Neural crest cell (in vitro differentiated cells): ENCODE measurements around the gene GALNT9. TPM values are rescaled to one million over a fixed set of nuclear protein-coding genes. Genes with fewer than 3 reads are reported as not detected.

Experiments used
- DNase-seq: peaks from one replicate; pipeline ENCODE4 v3.0.0; 2021; ENCODE audit warnings: low read depth, mixed read lengths, low spot score
- H3K27ac Mint-ChIP-seq: one replicate; pipeline ENCODE4 v1.8.0; 2021; ENCODE audit warnings: mild to moderate bottlenecking, mixed read lengths; ENCODE audit not compliant: unreplicated experiment
- H3K27me3 Mint-ChIP-seq: 2 replicates; pipeline ENCODE4 v1.8.0; 2021; ENCODE audit warnings: low read depth, mild to moderate bottlenecking, mixed read lengths
- H3K36me3 Mint-ChIP-seq: 2 replicates; pipeline ENCODE4 v1.8.0; 2021; ENCODE audit warnings: low read depth, mild to moderate bottlenecking, mixed read lengths
- H3K4me1 Mint-ChIP-seq: 2 replicates; pipeline ENCODE4 v1.8.0; 2021; ENCODE audit warnings: mixed read lengths
- H3K4me3 Mint-ChIP-seq: one replicate; pipeline ENCODE4 v1.8.0; 2021; ENCODE audit warnings: mild to moderate bottlenecking, mixed read lengths
- H3K9me3 Mint-ChIP-seq: 2 replicates; pipeline ENCODE4 v1.8.0; 2021; ENCODE audit warnings: mixed read lengths
- CTCF ChIP-seq: fragments of 200-600 bp; sonication (generic); conservative IDR thresholded peaks from 2 replicates; pipeline ENCODE4 v1.5.0; 2021; ENCODE audit warnings: antibody characterized with exemption, mild to moderate bottlenecking
- total RNA-seq: library from RNA; stranded (reverse); gene quantifications from 2 replicates; pipeline ENCODE4 v1.2.1, GENCODE V29; 2021

GALNT9 gene
- total RNA-seq, 1 donor from 2014 or later: 1.3 TPM

GRCh38 chr12:132340266-132341035, 11.1 kb upstream of the GALNT9 start:
- Mint-ChIP-seq H3K4me3 (no peak overlapping the region), H3K9me3 (no peaks in the 10 kb centered on the region), H3K4me1 (peaks cover 26% of the 10 kb centered on the region), H3K36me3 (no peaks in the 10 kb centered on the region), H3K27me3 (peaks cover 21% of the 10 kb centered on the region), H3K27ac (no peak overlapping the region)
- DNase-seq: no peak
- no peak for TF ChIP-seq CTCF

- Mint-ChIP-seq H3K9me3 (no peaks in the 10 kb centered on the region), H3K27me3 (peaks cover 27% of the 10 kb centered on the region), H3K4me3 (no peak overlapping the region), H3K4me1 (peaks cover 23% of the 10 kb centered on the region), H3K27ac (no peak overlapping the region), H3K36me3 (no peaks in the 10 kb centered on the region)
- TF ChIP-seq CTCF: no peak
- DNase-seq: no peak
These were observed 10.5 kb upstream of the GALNT9 start for GRCh38 chr12:132339856-132340255.

- H3K27me3 Mint-ChIP-seq: peaks cover 36% of the 10 kb centered on the region
These were observed 9.4 kb upstream of the GALNT9 start for GRCh38 chr12:132338781-132339180.

GRCh38 chr12:132338311-132338710, 8.9 kb upstream of the GALNT9 start:
- H3K4me1 Mint-ChIP-seq: peaks cover 10% of the 10 kb centered on the region
- H3K4me3 Mint-ChIP-seq: no peak overlapping the region
- no peak for DNase-seq
- TF ChIP-seq CTCF: no peak
- no peaks in the 10 kb centered on the region for H3K36me3 Mint-ChIP-seq
- peak overlapping the region; percentile 12 for H3K27ac Mint-ChIP-seq
- H3K27me3 Mint-ChIP-seq: peaks cover 41% of the 10 kb centered on the region
- no peaks in the 10 kb centered on the region for H3K9me3 Mint-ChIP-seq

More at GRCh38 chr12:132338781-132339180, 9.4 kb upstream of the GALNT9 start:
- no peaks in the 10 kb centered on the region for H3K9me3 Mint-ChIP-seq
- no peak for DNase-seq
- no peak overlapping the region for H3K4me3 Mint-ChIP-seq
- H3K27ac Mint-ChIP-seq: no peak overlapping the region
- H3K36me3 Mint-ChIP-seq: no peaks in the 10 kb centered on the region
- peaks cover 15% of the 10 kb centered on the region for H3K4me1 Mint-ChIP-seq
- no peak for TF ChIP-seq CTCF

- Mint-ChIP-seq H3K27me3 (peaks cover 37% of the 10 kb centered on the region), H3K4me3 (no peak overlapping the region), H3K27ac (no peak overlapping the region), H3K4me1 (peaks cover 3% of the 10 kb centered on the region), H3K9me3 (no peaks in the 10 kb centered on the region), H3K36me3 (no peaks in the 10 kb centered on the region)
- TF ChIP-seq CTCF: no peak
- no peak for DNase-seq
These were observed 8.2 kb upstream of the GALNT9 start for GRCh38 chr12:132337557-132337956.
